ENCODE measurements around the gene ETV3L. TPM values are rescaled to one million over a fixed set of nuclear protein-coding genes. Genes with fewer than 3 reads are reported as not detected.

Gene ETV3L
- total RNA-seq, 1 donor from 2014 or later, result not detected

GRCh38 chr1:157114183-157115121 lies 14.8 kb upstream of the ETV3L start:
- no peak overlapping the region for H3K27ac ChIP-seq
- no peak overlapping the region for H3K4me3 ChIP-seq
- no peaks in the 10 kb centered on the region for H3K36me3 ChIP-seq
- peak in 1 of 2 donors; percentile 72 for DNase-seq (ENCODE audit: extremely low spot score in 2 of 2)
- no peaks in the 10 kb centered on the region for H3K9me3 ChIP-seq
- H3K27me3 ChIP-seq, result no peaks in the 10 kb centered on the region
- H3K4me1 ChIP-seq, result no peaks in the 10 kb centered on the region
- TF ChIP-seq POLR2A (IDR thresholded peaks at IDR 0.05) (no peak), POLR2AphosphoS5 (IDR thresholded peaks at IDR 0.05; ENCODE audit: insufficient read depth in 1 of 2, low read depth in 1 of 2) (no peak), CTCF (IDR thresholded peaks at IDR 0.05) (no peak)
- intact Hi-C loops (cut with DNase I), result no loop called here

GRCh38 chr1:157113631-157114030 lies 14.0 kb upstream of the ETV3L start:
- Histone ChIP-seq H3K36me3 (no peaks in the 10 kb centered on the region), H3K4me3 (no peak overlapping the region), H3K9me3 (no peaks in the 10 kb centered on the region), H3K27ac (no peak overlapping the region), H3K27me3 (no peaks in the 10 kb centered on the region), H3K4me1 (no peaks in the 10 kb centered on the region)
- TF ChIP-seq POLR2AphosphoS5 (IDR thresholded peaks at IDR 0.05; ENCODE audit: insufficient read depth in 1 of 2, low read depth in 1 of 2), result no peak
- no peak for TF ChIP-seq POLR2A (IDR thresholded peaks at IDR 0.05)
- no peak for TF ChIP-seq CTCF (IDR thresholded peaks at IDR 0.05)
- no peak for DNase-seq (ENCODE audit: extremely low spot score in 2 of 2)
- intact Hi-C loops (cut with DNase I), result no loop called here

GRCh38 chr1:157113106-157113505 lies 13.5 kb upstream of the ETV3L start:
- Histone ChIP-seq H3K9me3 (no peaks in the 10 kb centered on the region), H3K27me3 (no peaks in the 10 kb centered on the region), H3K36me3 (no peaks in the 10 kb centered on the region), H3K4me3 (no peak overlapping the region), H3K4me1 (no peaks in the 10 kb centered on the region), H3K27ac (no peak overlapping the region)
- TF ChIP-seq POLR2AphosphoS5 (IDR thresholded peaks at IDR 0.05; ENCODE audit: insufficient read depth in 1 of 2, low read depth in 1 of 2), result no peak
- no peak for TF ChIP-seq CTCF (IDR thresholded peaks at IDR 0.05)
- DNase-seq (ENCODE audit: extremely low spot score in 2 of 2), result no peak
- intact Hi-C loops (cut with DNase I), result no loop called here

- DNase-seq (ENCODE audit: extremely low spot score in 2 of 2), result no peak
- H3K4me3 ChIP-seq, result no peak overlapping the region
- H3K9me3 ChIP-seq, result no peaks in the 10 kb centered on the region
- H3K4me1 ChIP-seq, result no peaks in the 10 kb centered on the region
- TF ChIP-seq CTCF (IDR thresholded peaks at IDR 0.05) (no peak), POLR2AphosphoS5 (IDR thresholded peaks at IDR 0.05; ENCODE audit: insufficient read depth in 1 of 2, low read depth in 1 of 2) (no peak), POLR2A (IDR thresholded peaks at IDR 0.05) (no peak)
- H3K27ac ChIP-seq, result no peak overlapping the region
- H3K27me3 ChIP-seq, result no peaks in the 10 kb centered on the region
- H3K36me3 ChIP-seq, result no peaks in the 10 kb centered on the region
- intact Hi-C loops (cut with DNase I), result no loop called here
These were observed 12.7 kb upstream of the ETV3L start for GRCh38 chr1:157112186-157112867.
